ENCODE data around the gene ZBTB43. TPM values are rescaled to one million over a fixed set of nuclear protein-coding genes. Genes with fewer than 3 reads are reported as not detected.

ZBTB43 gene
- total RNA-seq, 2 experiments from 2014 or later = 21.5 to 21.6 TPM

- DNase-seq = no peak
- Mint-ChIP-seq H3K27me3 (no peaks in the 10 kb centered on the region), H3K27ac (no peak overlapping the region), H3K36me3 (peaks cover 30% of the 10 kb centered on the region), H3K4me1 (peaks cover 23% of the 10 kb centered on the region), H3K9me3 (no peaks in the 10 kb centered on the region), H3K4me3 (no peak overlapping the region)
Observed at GRCh38 chr9:126833020-126833419, 28.2 kb downstream of the ZBTB43 start.

GRCh38 chr9:126833710-126834345 lies 29.0 kb downstream of the ZBTB43 start:
- Mint-ChIP-seq H3K4me3 (no peak overlapping the region), H3K9me3 (no peaks in the 10 kb centered on the region), H3K36me3 (peaks cover 30% of the 10 kb centered on the region), H3K27me3 (no peaks in the 10 kb centered on the region), H3K27ac (no peak overlapping the region), H3K4me1 (peaks cover 23% of the 10 kb centered on the region)
- no peak for DNase-seq

- H3K27ac Mint-ChIP-seq = peak overlapping the region; percentile 66
- H3K36me3 Mint-ChIP-seq = peaks cover 30% of the 10 kb centered on the region
- no peak overlapping the region for H3K4me3 Mint-ChIP-seq
- peaks cover 28% of the 10 kb centered on the region for H3K4me1 Mint-ChIP-seq
- no peak for DNase-seq
- H3K9me3 Mint-ChIP-seq = no peaks in the 10 kb centered on the region
- H3K27me3 Mint-ChIP-seq = no peaks in the 10 kb centered on the region
Observed at GRCh38 chr9:126834672-126835071, 29.8 kb downstream of the ZBTB43 start.

- Mint-ChIP-seq H3K27me3 (no peaks in the 10 kb centered on the region), H3K4me3 (no peak overlapping the region), H3K9me3 (no peaks in the 10 kb centered on the region), H3K36me3 (peaks cover 30% of the 10 kb centered on the region), H3K27ac (no peak overlapping the region), H3K4me1 (peaks cover 28% of the 10 kb centered on the region)
- DNase-seq = no peak
Observed at GRCh38 chr9:126836216-126836615, 31.4 kb downstream of the ZBTB43 start.

GRCh38 chr9:126838055-126838811 lies 33.4 kb downstream of the ZBTB43 start:
- peaks cover 29% of the 10 kb centered on the region for H3K4me1 Mint-ChIP-seq
- H3K9me3 Mint-ChIP-seq = no peaks in the 10 kb centered on the region
- H3K4me3 Mint-ChIP-seq = no peak overlapping the region
- H3K36me3 Mint-ChIP-seq = peaks cover 24% of the 10 kb centered on the region
- no peaks in the 10 kb centered on the region for H3K27me3 Mint-ChIP-seq
- H3K27ac Mint-ChIP-seq = no peak overlapping the region
- no peak for DNase-seq

GRCh38 chr9:126838895-126839294 lies 34.1 kb downstream of the ZBTB43 start:
- Mint-ChIP-seq H3K27me3 (no peaks in the 10 kb centered on the region), H3K4me1 (peaks cover 25% of the 10 kb centered on the region), H3K9me3 (no peaks in the 10 kb centered on the region), H3K36me3 (peaks cover 17% of the 10 kb centered on the region), H3K27ac (no peak overlapping the region), H3K4me3 (no peak overlapping the region)
- DNase-seq = no peak

- Mint-ChIP-seq H3K27ac (peak overlapping the region; percentile 64), H3K36me3 (peaks cover 16% of the 10 kb centered on the region), H3K9me3 (no peaks in the 10 kb centered on the region), H3K4me3 (no peak overlapping the region), H3K4me1 (peaks cover 26% of the 10 kb centered on the region), H3K27me3 (no peaks in the 10 kb centered on the region)
- DNase-seq = no peak
Observed at GRCh38 chr9:126839301-126839700, 34.5 kb downstream of the ZBTB43 start.

- peaks cover 19% of the 10 kb centered on the region for H3K4me1 Mint-ChIP-seq
- no peaks in the 10 kb centered on the region for H3K9me3 Mint-ChIP-seq
- no peaks in the 10 kb centered on the region for H3K27me3 Mint-ChIP-seq
- no peak overlapping the region for H3K4me3 Mint-ChIP-seq
- no peak for DNase-seq
- no peak overlapping the region for H3K27ac Mint-ChIP-seq
- peaks cover 3% of the 10 kb centered on the region for H3K36me3 Mint-ChIP-seq
Observed at GRCh38 chr9:126842220-126842842, 37.5 kb downstream of the ZBTB43 start.

- Mint-ChIP-seq H3K36me3 (no peaks in the 10 kb centered on the region), H3K27ac (no peak overlapping the region), H3K27me3 (no peaks in the 10 kb centered on the region), H3K4me3 (no peak overlapping the region), H3K9me3 (no peaks in the 10 kb centered on the region), H3K4me1 (peaks cover 16% of the 10 kb centered on the region)
- no peak for DNase-seq
Observed at GRCh38 chr9:126842977-126843799, 38.3 kb downstream of the ZBTB43 start.

GRCh38 chr9:126844085-126844484 lies 39.2 kb downstream of the ZBTB43 start:
- DNase-seq = no peak
- Mint-ChIP-seq H3K27me3 (no peaks in the 10 kb centered on the region), H3K4me3 (no peak overlapping the region), H3K27ac (no peak overlapping the region), H3K36me3 (no peaks in the 10 kb centered on the region), H3K9me3 (no peaks in the 10 kb centered on the region), H3K4me1 (peaks cover 10% of the 10 kb centered on the region)

- Mint-ChIP-seq H3K36me3 (no peaks in the 10 kb centered on the region), H3K9me3 (no peaks in the 10 kb centered on the region), H3K27me3 (peaks cover 11% of the 10 kb centered on the region), H3K4me3 (no peak overlapping the region), H3K4me1 (peaks cover 4% of the 10 kb centered on the region), H3K27ac (no peak overlapping the region)
- no peak for DNase-seq
Observed at GRCh38 chr9:126847051-126847450, 42.2 kb downstream of the ZBTB43 start.

- Mint-ChIP-seq H3K27ac (no peak overlapping the region), H3K4me1 (no peaks in the 10 kb centered on the region), H3K4me3 (no peak overlapping the region), H3K36me3 (no peaks in the 10 kb centered on the region), H3K9me3 (no peaks in the 10 kb centered on the region), H3K27me3 (peaks cover 30% of the 10 kb centered on the region)
- no peak for DNase-seq
Observed at GRCh38 chr9:126849591-126850225, 44.9 kb downstream of the ZBTB43 start.

- H3K27me3 Mint-ChIP-seq = peaks cover 34% of the 10 kb centered on the region
- no peak for DNase-seq
- H3K36me3 Mint-ChIP-seq = no peaks in the 10 kb centered on the region
- H3K4me1 Mint-ChIP-seq = no peaks in the 10 kb centered on the region
- H3K9me3 Mint-ChIP-seq = no peaks in the 10 kb centered on the region
- H3K27ac Mint-ChIP-seq = no peak overlapping the region
- no peak overlapping the region for H3K4me3 Mint-ChIP-seq
Observed at GRCh38 chr9:126851286-126851880, 46.5 kb downstream of the ZBTB43 start.

- no peaks in the 10 kb centered on the region for H3K36me3 Mint-ChIP-seq
- peaks cover 34% of the 10 kb centered on the region for H3K27me3 Mint-ChIP-seq
- no peak overlapping the region for H3K27ac Mint-ChIP-seq
- no peaks in the 10 kb centered on the region for H3K9me3 Mint-ChIP-seq
- no peaks in the 10 kb centered on the region for H3K4me1 Mint-ChIP-seq
- no peak overlapping the region for H3K4me3 Mint-ChIP-seq
- no peak for DNase-seq
Observed at GRCh38 chr9:126852086-126852688, 47.3 kb downstream of the ZBTB43 start.

Data from activated naive CD8-positive, alpha-beta T cell treated with anti-CD3 and anti-CD28 coated beads for 36 hours (primary cell).